Measurements from ENCODE around the gene PTHLH. TPM values are rescaled to one million over a fixed set of nuclear protein-coding genes. Genes with fewer than 3 reads are reported as not detected.

The PTHLH gene
- total and polyA plus RNA-seq, 2 experiments from 2014 or later, result not detected

- H3K9me3 Mint-ChIP-seq, result no peaks in the 10 kb centered on the region
- H3K27ac Mint-ChIP-seq, result no peak overlapping the region
- Histone ChIP-seq H3K79me2 (replicated peaks; ENCODE audit: insufficient read depth) (no peaks in the 10 kb centered on the region), H3K36me3 (ENCODE audit: insufficient read depth) (no peaks in the 10 kb centered on the region), H3K4me3 (no peak overlapping the region), H2AFZ (no peak overlapping the region), H3K4me2 (no peak overlapping the region), H3F3A (replicated peaks; ENCODE audit: low read depth) (no peaks in the 10 kb centered on the region), H3K27me3 (ENCODE audit: insufficient read depth) (no peaks in the 10 kb centered on the region), H3K27ac (ENCODE audit: low read depth) (no peak overlapping the region), H3K4me1 (ENCODE audit: insufficient read depth) (no peaks in the 10 kb centered on the region), H3K9me2 (ENCODE audit: insufficient read depth) (peaks cover 6% of the 10 kb centered on the region; the same call in 1 of the 2 replicates), H4K20me1 (replicated peaks; ENCODE audit: insufficient read depth) (no peaks in the 10 kb centered on the region)
- no peak for TF ChIP-seq STAT1 (IDR thresholded peaks at IDR 0.05; ENCODE audit: unreplicated experiment)
- TF ChIP-seq JUNB (IDR thresholded peaks at IDR 0.05; ENCODE audit: unreplicated experiment), result no peak
- TF ChIP-seq REST (IDR thresholded peaks at IDR 0.05; ENCODE audit: unreplicated experiment), result no peak
- TF ChIP-seq CREB1 (CRISPR knock-in tag; IDR thresholded peaks at IDR 0.05; ENCODE audit: low read depth), result no peak
- no peak for TF ChIP-seq EZH2phosphoT487 (IDR thresholded peaks at IDR 0.05; ENCODE audit: unreplicated experiment)
- TF ChIP-seq NANOG (IDR thresholded peaks at IDR 0.05; ENCODE audit: borderline replicate concordance), result no peak
- TF ChIP-seq ETS1 (IDR thresholded peaks at IDR 0.05), result no peak
- TF ChIP-seq ZNF114 (CRISPR knock-in tag; IDR thresholded peaks at IDR 0.05), result no peak
- no peak for TF ChIP-seq ZNF462 (CRISPR knock-in tag; IDR thresholded peaks at IDR 0.05)
- no peak for TF ChIP-seq POLR2AphosphoS5 (IDR thresholded peaks at IDR 0.05; ENCODE audit: low read depth)
- no peak for TF ChIP-seq EZH2 (IDR thresholded peaks at IDR 0.05; ENCODE audit: low read depth, unreplicated experiment)
- TF ChIP-seq CTCF (conservative IDR thresholded peaks at IDR 0.05; ENCODE audit: low read depth in 2 of 2), result no peak
- no peak for TF ChIP-seq ZNF331 (CRISPR knock-in tag; IDR thresholded peaks at IDR 0.05; ENCODE audit: low read depth)
- DNase-seq (ENCODE audit: low spot score), result no peak
- no peak overlapping the region for H3K4me3 Mint-ChIP-seq
- H3K36me3 Mint-ChIP-seq (ENCODE audit: low read depth), result no peaks in the 10 kb centered on the region
- no peak for ATAC-seq
- H3K27me3 Mint-ChIP-seq (ENCODE audit: insufficient read depth, low read depth, poor library complexity), result no peaks in the 10 kb centered on the region
- H3K4me1 Mint-ChIP-seq, result no peaks in the 10 kb centered on the region
Observed at GRCh38 chr12:28017873-28018255, 45.3 kb upstream of the PTHLH start.

All from GM23338 (cell line).